Measurements from ENCODE around the gene SLBP.

Gene SLBP

DNA sequence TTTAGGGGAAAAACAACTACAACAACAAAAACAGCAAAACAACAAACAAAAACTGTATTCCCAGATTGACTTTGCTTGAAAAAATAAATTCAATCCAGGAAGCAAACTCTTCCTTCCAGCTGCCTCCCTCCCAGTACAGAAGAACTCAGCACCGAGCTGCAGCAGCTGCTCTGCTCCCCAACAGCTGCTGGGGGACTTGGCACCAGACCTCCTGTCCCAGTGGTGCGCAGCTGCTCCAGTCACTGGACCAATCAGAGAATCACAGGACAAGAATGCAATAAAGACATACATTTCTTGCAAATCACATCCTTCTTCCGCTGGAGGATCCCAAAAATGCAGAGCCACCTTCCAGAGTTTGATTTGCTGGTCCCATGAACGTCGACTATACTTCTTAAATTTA lies 16.2 kb downstream of the SLBP start:
- TF ChIP-seq GATA1 (IDR thresholded peaks at IDR 0.05; ENCODE audit: low read depth, low read length): no peak
- TF ChIP-seq POLR2A (IDR thresholded peaks at IDR 0.05; ENCODE audit: low read length): no peak

DNA sequence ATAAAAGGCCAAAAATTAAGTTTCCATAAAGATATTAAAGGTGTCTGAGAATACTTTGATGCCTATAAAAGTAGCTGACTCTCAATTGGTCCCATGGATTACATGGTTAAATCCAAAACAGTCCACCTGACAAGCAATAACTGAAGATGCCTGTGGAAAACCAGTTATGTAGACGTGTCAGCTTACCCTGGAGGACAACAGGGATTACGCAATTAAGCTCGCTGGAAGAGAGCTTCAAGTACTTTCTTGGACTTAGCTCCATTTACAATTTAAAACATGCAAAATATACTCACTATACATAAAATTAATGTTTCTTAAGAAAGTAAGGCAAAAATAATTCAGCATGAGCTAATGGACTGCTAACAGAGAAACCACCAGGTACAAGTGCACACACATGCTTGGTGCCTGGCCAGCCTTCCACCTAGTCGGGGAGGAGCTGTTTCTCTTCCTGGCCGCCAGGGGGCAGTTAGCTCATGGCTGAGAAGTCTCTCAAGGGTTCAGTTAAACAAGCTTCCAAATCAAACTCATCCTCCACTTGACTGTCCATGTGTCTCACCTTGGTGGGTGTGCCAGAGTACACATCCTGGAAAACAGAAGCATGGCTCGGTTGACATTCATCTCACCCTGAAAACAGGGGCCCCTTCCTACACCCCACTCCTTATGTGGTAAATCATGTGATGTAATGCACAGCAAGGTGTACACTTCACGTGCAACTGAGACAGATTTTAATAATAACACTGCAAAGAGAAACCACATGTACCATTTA lies 18.8 kb downstream of the SLBP start:
- no peak for TF ChIP-seq GATA1 (IDR thresholded peaks at IDR 0.05; ENCODE audit: low read depth, low read length)
- TF ChIP-seq POLR2A (IDR thresholded peaks at IDR 0.05; ENCODE audit: low read length): no peak

More for the DNA sequence above, 16.2 kb downstream of the SLBP start:
- no peak for DNase-seq

DNA sequence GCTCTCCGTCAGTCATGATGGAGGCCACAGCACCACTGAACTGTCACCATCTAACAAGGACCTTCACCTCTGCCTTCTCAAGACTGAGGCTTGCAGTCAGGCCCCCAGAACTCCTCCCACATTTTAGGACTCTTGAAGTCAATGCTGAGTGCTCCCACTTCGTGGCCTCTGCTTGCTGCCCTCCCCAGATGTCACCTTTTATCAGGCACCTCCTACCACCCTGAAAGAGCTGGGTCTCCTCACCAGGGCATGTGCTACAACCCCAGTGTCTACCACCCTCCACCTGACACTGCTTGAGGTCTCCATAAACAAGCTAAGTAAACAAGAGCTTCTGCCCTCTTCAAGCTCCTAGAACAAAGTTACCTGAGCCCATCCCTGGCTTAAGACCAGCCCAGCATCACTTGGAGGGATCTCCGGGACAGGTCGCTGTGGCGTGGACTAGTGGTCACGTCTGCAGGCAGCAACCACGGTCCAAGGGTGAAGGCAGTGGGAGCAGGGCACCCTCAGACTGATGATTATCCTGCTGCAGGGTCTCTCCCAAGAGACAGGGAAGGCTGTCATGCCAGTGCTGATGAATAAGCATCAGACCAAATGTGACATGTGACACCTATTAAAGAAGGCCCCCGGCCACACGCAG lies 20.3 kb downstream of the SLBP start:
- DNase-seq: no peak
- TF ChIP-seq GATA1 (IDR thresholded peaks at IDR 0.05; ENCODE audit: low read depth, low read length): no peak
- TF ChIP-seq POLR2A (IDR thresholded peaks at IDR 0.05; ENCODE audit: low read length): no peak

More for the DNA sequence above, 18.8 kb downstream of the SLBP start:
- peak; percentile 85 to 93 for DNase-seq

DNA sequence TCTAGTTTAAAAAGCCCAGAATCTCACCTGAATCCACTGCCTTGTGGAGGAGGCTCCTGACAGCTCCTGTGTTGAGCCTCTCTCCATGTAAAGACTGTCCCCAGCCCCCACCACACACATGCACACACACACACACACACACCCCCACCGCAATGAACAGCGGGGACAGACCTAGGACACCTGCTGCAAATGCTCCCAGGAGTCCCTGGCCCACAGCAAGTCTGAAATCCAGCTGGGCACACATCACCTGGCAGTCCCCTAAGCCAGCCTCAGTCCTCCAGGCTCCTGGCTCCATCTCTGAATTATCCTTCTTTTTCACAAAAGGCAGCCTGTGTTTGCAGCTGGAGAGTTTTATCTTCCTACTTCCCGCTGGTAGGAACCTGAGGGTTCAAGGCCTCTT lies 21.4 kb downstream of the SLBP start:
- DNase-seq: no peak
- TF ChIP-seq POLR2A (IDR thresholded peaks at IDR 0.05; ENCODE audit: low read length) (peak; percentile 6), GATA1 (IDR thresholded peaks at IDR 0.05; ENCODE audit: low read depth, low read length) (no peak)

DNA sequence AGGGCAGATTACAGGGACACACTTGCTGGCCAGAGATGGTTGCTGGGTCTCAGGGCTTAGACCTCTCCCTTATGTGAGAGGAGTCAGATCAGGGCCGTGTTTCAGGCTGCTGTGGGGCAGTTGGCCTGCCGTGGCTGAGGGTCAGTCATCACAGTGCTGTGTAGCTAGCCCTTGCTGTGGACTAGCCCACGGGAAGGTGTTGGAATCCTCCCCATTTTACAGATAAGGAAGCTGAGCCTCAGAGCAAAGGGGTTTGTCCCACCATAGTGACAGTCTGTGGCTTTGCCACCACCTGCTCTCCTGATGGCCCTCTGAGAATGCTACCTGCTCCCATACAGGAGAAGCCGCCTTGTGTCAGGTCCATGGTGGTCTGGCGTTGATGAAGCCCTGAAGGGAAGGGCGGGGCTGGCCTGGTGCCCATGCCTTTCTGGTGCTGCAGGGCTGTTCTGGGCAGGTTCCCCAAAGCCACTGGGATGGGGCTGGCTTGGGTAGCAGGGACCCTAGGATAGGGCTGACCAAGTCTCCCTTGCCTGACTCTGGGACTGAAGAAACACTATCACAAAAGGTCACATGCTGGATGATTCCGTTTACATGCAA lies 25.6 kb downstream of the SLBP start:
- DNase-seq: no peak
- no peak for TF ChIP-seq POLR2A (IDR thresholded peaks at IDR 0.05; ENCODE audit: low read length)
- no peak for TF ChIP-seq GATA1 (IDR thresholded peaks at IDR 0.05; ENCODE audit: low read depth, low read length)

DNA sequence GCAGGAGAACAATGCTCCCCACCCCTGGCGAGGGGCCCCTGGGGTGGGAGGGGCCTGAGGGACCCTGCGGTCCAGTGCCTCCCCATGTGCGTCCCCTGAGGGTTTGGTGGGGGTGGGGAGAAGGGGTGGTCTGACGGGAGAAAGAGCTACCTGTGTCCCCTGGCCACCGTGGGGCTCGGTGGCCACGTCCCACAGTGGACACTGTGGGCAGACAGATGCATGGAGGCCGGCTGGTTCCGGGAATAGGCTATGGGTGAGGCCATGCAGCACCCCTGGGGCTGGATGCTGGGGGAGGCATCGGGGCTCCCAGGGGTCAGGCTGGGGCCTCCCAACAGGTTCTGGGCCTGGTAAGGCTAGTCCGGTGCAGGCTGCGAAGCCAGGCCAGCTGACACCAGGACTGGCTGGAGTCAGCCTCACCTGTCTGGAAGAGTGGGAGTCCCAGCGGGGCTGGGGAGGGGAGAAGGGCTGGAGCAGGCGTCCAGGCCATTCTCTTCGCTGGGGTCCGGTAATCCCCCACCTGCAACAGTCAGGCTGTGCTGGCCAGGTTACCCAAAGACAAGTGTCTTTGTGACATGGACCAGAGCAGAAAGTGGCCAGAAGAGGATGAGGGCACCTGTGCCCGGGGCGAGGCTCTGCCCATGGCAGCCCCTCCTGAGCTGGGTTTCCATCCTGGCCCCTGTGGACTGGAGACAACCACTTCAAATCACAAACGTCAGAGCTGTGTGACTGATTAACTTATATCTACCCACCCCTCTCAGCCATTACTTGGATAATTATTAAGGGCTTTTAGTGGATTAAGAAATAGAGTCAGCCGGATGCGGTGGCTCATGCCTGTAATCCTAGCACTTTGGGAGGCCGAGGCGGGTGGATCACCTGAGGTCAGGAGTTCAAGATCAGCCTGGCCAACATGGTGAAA lies 26.6 kb downstream of the SLBP start:
- TF ChIP-seq POLR2A (IDR thresholded peaks at IDR 0.05; ENCODE audit: low read length): no peak
- TF ChIP-seq GATA1 (IDR thresholded peaks at IDR 0.05; ENCODE audit: low read depth, low read length): no peak
- DNase-seq: no peak

DNA sequence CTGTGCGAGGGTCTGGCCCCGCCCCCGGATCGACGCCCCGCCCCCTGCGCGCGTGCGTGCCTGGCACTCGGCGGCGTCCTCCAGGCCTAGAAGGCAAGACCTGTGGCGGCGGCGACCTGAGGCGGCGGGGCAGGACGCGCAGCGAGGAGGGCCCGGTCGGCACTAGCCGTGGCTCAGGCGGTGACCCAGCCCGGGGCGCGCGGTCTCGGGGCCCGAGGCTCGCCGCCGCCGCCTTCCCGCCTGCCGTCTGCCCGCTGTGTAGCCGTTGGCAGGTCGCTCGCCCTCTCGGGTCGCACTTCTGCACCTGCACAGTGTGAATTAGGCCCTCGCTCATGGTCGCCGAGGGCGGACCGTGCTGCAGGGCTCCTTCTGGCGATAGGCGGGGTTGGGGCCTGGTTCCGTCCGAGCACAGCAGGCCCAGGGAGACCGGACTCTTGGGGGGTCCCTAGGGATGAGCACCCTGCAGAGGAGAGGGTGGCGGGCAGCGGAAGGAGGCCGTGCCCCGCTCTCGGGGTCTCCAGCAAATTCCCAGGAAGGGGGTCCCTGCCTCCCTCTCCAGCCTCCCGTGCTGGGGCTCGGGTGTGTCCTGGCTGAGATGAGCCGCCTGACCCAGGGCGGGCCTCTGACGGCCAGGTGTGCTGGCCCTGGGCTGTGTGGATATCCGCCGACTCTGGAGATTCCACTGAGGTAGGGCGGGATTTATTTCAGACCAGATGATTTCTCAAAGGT lies 27.4 kb downstream of the SLBP start:
- DNase-seq: no peak
- TF ChIP-seq GATA1 (IDR thresholded peaks at IDR 0.05; ENCODE audit: low read depth, low read length) (no peak), POLR2A (IDR thresholded peaks at IDR 0.05; ENCODE audit: low read length) (no peak)

DNA sequence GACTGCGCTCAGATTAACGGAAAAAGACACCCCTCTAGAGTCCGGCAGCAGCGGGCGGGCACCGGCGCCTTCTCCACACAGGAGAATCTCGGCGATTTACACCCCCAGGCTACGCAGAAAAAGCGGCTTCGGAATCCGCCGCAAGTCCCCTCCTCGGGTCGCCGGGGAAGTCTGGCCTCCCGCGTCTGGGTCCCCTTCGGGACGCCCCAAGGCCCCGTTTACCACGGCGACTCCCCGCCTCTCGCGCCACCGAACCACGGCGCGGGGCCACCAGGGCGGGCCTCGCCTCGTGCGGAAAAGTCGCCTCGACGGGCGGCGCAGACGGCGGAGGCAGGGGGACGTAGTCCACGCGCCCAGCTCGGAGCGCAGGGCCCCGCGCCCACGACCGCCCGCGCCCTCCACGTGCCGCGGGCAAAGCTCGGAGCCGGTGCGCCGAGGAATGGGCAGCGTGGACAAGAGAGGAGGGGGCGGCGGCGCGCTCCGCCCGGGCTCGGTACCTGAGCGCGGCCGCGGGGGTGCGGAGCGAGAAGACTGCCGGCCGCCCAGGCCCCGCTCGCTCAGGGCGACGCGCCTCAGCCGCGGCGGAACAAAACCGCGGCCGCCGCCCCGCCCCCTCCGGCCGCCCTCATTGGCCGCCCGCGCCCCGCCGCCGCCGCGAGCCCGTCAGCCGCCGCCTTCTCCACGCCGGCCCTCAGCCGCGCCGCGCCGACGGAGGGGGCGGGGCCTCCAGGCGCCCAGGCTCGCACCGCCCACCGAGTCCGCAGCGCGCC lies 28.2 kb downstream of the SLBP start, which contains the start of gene FAM53A:
TSS of gene FAM53A (minus strand) at position 578 of the 770 bp plus-strand sequence. CDS start 15,572 bp downstream, outside the sequence.
- DNase-seq: peak; percentile 93 to 97
- TF ChIP-seq POLR2A (IDR thresholded peaks at IDR 0.05; ENCODE audit: low read length) (peak; percentile 40), GATA1 (IDR thresholded peaks at IDR 0.05; ENCODE audit: low read depth, low read length) (no peak)

DNA sequence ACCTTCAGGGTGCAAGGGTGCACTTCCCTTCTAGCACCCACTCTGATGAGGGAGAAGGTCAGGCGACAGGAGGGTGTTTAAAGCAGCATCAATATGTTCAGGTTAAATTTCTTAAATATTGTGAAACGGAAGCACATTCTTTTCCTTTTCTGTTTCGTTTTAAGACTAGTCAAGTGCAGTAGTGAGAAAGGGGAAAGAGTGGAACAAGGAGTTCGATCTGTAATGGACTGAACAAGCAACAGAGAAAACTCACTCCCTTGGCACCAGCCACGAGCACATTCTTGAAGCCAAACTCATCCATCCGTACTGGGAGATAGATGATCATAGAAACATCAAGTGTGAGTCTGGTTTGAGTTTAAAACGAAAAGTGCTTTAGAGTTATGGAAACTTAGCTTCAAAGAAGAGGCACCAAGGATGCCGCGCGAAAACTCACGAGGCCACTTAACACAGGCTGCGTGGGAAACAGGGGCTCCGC lies 28.8 kb downstream of the SLBP start:
- no peak for TF ChIP-seq GATA1 (IDR thresholded peaks at IDR 0.05; ENCODE audit: low read depth, low read length)
- no peak for TF ChIP-seq POLR2A (IDR thresholded peaks at IDR 0.05; ENCODE audit: low read length)
- DNase-seq: peak; percentile 50 to 57

DNA sequence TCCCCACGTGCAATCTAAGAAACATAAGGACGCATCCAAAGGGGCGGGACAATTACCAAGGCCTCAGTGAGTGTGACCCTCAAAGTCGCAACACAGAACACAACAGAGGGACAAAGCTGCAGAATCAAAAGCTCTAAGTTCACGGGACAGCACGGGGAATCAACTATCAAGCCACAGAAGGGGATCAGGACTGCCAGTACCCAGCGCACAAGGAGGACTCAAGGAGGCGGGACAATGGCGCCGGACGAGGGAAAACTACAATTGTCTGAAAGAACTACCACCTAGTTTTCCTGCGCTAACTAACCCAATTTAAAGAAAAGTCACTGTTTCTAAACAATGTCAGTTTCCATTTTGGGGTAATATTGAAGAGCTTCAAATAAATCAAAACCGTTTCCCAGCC lies 29.3 kb downstream of the SLBP start:
- DNase-seq: no peak
- TF ChIP-seq GATA1 (IDR thresholded peaks at IDR 0.05; ENCODE audit: low read depth, low read length): no peak
- TF ChIP-seq POLR2A (IDR thresholded peaks at IDR 0.05; ENCODE audit: low read length): no peak

DNA sequence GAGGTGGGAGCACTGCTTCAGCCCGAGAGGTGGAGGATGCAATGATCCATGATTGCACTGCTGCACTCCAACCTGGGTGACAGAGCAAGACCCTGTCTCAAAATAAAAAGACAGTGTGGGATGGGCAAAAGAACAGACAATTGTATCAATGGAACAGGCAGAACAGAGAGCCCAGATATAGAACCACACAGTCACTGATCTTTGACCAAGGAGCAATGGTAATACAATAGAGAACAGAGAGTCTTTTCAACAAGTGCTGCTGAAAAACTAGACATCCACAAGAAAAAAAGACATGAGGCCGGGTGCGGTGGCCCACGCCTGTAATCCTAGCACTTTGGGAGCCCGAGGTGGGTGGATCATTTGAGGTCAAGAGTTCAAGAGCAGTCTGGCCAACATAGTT lies 33.9 kb downstream of the SLBP start:
- TF ChIP-seq POLR2A (IDR thresholded peaks at IDR 0.05; ENCODE audit: low read length): no peak
- TF ChIP-seq GATA1 (IDR thresholded peaks at IDR 0.05; ENCODE audit: low read depth, low read length): no peak
- DNase-seq: no peak
